Measurements from ENCODE around the gene NCKAP5.

DNA sequence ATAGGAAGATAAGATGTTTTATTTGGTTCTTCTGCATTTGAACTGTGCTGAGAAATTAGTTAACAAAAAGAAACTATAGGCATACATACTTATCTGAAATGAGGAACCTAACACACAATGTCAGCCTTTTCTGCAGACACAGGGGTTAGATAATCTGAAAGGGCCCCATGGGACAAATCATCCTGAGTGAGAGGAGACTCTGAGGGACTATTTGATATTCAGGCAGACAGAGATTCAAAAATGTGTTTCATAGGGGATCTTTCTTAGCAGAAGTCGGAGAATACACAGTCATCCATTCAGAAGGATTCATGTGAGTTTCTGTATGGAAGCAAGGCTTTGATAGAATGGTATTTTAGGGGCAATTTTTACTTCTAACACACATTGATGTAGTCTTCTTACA is 79.1 kb downstream of the NCKAP5 start:
- TF ChIP-seq CTCF (IDR thresholded peaks at IDR 0.05 in 8 of 11, conservative IDR thresholded peaks at IDR 0.05 in 3 of 11) (no peak), POLR2AphosphoS5 (IDR thresholded peaks at IDR 0.05) (no peak)

Measured in spleen (tissue), 7 donors.